SU-DHL-6 (cell line): ENCODE results near the gene KCNG4.

Source experiments
- H2AFZ ChIP-seq: fragments of 200-600 bp; sonication (generic); 2 replicates; pipeline ENCODE4 v1.6.1; 2014; ENCODE audit warnings: low read depth, mild to moderate bottlenecking, moderate library complexity, mixed read lengths, antibody characterized with exemption, low read length; ENCODE audit not compliant: severe bottlenecking
- H3F3A ChIP-seq: fragments of 200-600 bp; shearing (Covaris generic); 2 replicates; pipeline ENCODE4 v1.6.0; 2016; ENCODE audit warnings: antibody characterized with exemption, mild to moderate bottlenecking; ENCODE audit not compliant: insufficient read depth
- H3K27ac ChIP-seq: fragments of 200-600 bp; sonication (generic); 2 replicates; pipeline ENCODE4 v1.5.1; 2016; ENCODE audit warnings: low read depth, mild to moderate bottlenecking, low read length, moderate library complexity, mixed read lengths
- H3K27me3 ChIP-seq: fragments of 200-600 bp; sonication (generic), shearing (Covaris generic); 2 replicates; pipeline ENCODE4 v1.6.0; 2014; ENCODE audit warnings: mild to moderate bottlenecking, low read length
- H3K36me3 ChIP-seq: fragments of 200-600 bp; sonication (generic); 2 replicates; pipeline ENCODE4 v1.6.1; 2014; ENCODE audit warnings: mild to moderate bottlenecking, low read length, mixed read lengths
- H3K4me2 ChIP-seq: fragments of 300-600, 200-600 bp; shearing (Covaris generic), sonication (generic); 2 replicates; pipeline ENCODE4 v1.6.0; 2014; ENCODE audit warnings: low read length, low read depth, mild to moderate bottlenecking; ENCODE audit not compliant: poor library complexity, severe bottlenecking
- H3K4me3 ChIP-seq: fragments of 200-600 bp; sonication (generic); 2 replicates; pipeline ENCODE4 v1.5.1; 2014; ENCODE audit warnings: antibody characterized with exemption, low read length, mild to moderate bottlenecking, mixed read lengths; ENCODE audit not compliant: insufficient read depth, poor library complexity, severe bottlenecking
- H3K79me2 ChIP-seq: fragments of 200-600 bp; sonication (generic); 2 replicates; pipeline ENCODE4 v1.6.1; 2014; ENCODE audit warnings: mild to moderate bottlenecking, low read length, moderate library complexity; ENCODE audit not compliant: insufficient read depth
- H3K9ac ChIP-seq: fragments of 200-600 bp; sonication (generic); 2 replicates; pipeline ENCODE4 v1.7.0; 2014; ENCODE audit warnings: mild to moderate bottlenecking, low read length
- H3K9me2 ChIP-seq: fragments of 200-600 bp; sonication (generic); replicated peaks from 2 replicates; pipeline ENCODE4 v1.6.1; 2014; ENCODE audit warnings: low read length; ENCODE audit not compliant: insufficient read depth
- H3K9me3 ChIP-seq: fragments of 200-600 bp; sonication (generic); 2 replicates; pipeline ENCODE4 v1.6.1; 2014; ENCODE audit warnings: low read length, mixed read lengths; ENCODE audit not compliant: insufficient read depth
- H4K20me1 ChIP-seq: fragments of 200-600 bp; sonication (generic); 2 replicates; pipeline ENCODE4 v1.6.1; 2014; ENCODE audit warnings: low read depth, mild to moderate bottlenecking, antibody characterized with exemption, low read length, moderate library complexity, mixed read lengths
- EZH2phosphoT487 ChIP-seq: fragments of 200-600 bp; sonication (generic), shearing (Covaris generic); conservative IDR thresholded peaks from 2 replicates; pipeline ENCODE4 v1.6.1; 2018; ENCODE audit warnings: mild to moderate bottlenecking, antibody characterized with exemption, low read length, moderate library complexity, mixed read lengths
- TF ChIP-seq, protein P1 (sequence below): fragments of 200-600 bp; sonication (generic); IDR thresholded peaks from one replicate; pipeline ENCODE4 v1.5.1; 2017; ENCODE audit warnings: antibody characterized with exemption, mild to moderate bottlenecking, low read length, moderate library complexity; ENCODE audit not compliant: insufficient read depth, poor library complexity, severe bottlenecking

Gene KCNG4

DNA sequence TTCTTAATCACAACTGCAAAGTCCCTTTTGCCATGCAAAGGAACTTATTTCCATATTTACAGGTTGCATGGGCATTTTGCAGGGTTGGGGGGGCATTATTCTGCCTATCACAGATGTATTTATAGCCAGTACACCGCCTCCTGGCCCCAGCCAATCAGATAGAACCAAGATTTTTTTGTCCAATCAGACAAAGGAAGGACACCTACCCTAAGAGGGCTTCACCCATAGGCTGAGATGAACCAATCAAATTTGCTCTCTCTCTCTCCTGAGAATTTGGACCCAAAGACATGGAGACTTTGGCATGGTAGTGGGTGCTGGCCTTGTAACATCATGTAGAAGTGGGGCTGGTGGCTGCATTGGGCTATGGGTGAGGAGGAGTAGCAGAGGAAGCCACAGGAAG, 3.9 kb upstream of the KCNG4 start:
- no peaks in the 10 kb centered on the region for H3K9me2 ChIP-seq
- H3K36me3 ChIP-seq = no peaks in the 10 kb centered on the region
- H3K79me2 ChIP-seq = no peaks in the 10 kb centered on the region
- no peak overlapping the region for H2AFZ ChIP-seq
- no peak overlapping the region for H3K4me3 ChIP-seq
- no peaks in the 10 kb centered on the region for H3K27me3 ChIP-seq
- no peak overlapping the region for H3K27ac ChIP-seq
- no peak overlapping the region for H3K4me2 ChIP-seq
- H3K9me3 ChIP-seq = no peaks in the 10 kb centered on the region
- no peak overlapping the region for H3K9ac ChIP-seq
- H4K20me1 ChIP-seq = no peaks in the 10 kb centered on the region
- no peaks in the 10 kb centered on the region for H3F3A ChIP-seq
- TF ChIP-seq, protein P1, sequence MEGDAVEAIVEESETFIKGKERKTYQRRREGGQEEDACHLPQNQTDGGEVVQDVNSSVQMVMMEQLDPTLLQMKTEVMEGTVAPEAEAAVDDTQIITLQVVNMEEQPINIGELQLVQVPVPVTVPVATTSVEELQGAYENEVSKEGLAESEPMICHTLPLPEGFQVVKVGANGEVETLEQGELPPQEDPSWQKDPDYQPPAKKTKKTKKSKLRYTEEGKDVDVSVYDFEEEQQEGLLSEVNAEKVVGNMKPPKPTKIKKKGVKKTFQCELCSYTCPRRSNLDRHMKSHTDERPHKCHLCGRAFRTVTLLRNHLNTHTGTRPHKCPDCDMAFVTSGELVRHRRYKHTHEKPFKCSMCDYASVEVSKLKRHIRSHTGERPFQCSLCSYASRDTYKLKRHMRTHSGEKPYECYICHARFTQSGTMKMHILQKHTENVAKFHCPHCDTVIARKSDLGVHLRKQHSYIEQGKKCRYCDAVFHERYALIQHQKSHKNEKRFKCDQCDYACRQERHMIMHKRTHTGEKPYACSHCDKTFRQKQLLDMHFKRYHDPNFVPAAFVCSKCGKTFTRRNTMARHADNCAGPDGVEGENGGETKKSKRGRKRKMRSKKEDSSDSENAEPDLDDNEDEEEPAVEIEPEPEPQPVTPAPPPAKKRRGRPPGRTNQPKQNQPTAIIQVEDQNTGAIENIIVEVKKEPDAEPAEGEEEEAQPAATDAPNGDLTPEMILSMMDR = no peak
- no peak for TF ChIP-seq EZH2phosphoT487

DNA sequence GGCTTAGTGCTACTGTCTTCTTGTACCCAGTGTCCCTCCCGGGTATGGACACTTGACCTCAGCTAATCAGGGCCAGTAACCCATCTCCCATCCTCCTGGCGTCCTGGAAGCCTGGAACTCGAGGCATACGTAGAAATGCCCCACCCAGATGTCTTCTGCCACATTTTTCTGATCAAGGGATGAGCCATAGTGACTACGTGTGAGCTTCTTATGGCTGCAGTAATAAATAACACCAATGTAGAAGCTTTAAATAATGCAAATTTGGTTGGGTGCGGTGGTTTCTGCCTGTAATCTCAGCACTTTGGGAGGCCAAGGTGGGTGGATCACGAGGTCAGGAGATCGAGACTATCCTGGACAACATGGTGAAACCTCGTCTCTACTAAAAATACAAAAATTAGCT, 3.0 kb upstream of the KCNG4 start:
- TF ChIP-seq, protein P1 = no peak
- no peak for TF ChIP-seq EZH2phosphoT487
- H3K4me2 ChIP-seq = no peak overlapping the region
- H3K4me3 ChIP-seq = no peak overlapping the region
- no peak overlapping the region for H3K27ac ChIP-seq
- H3K9ac ChIP-seq = no peak overlapping the region
- no peaks in the 10 kb centered on the region for H3K79me2 ChIP-seq
- no peak overlapping the region for H2AFZ ChIP-seq
- H3K9me2 ChIP-seq = no peaks in the 10 kb centered on the region
- H3K36me3 ChIP-seq = no peaks in the 10 kb centered on the region
- H3F3A ChIP-seq = no peaks in the 10 kb centered on the region
- no peaks in the 10 kb centered on the region for H3K9me3 ChIP-seq
- no peaks in the 10 kb centered on the region for H4K20me1 ChIP-seq
- H3K27me3 ChIP-seq = no peaks in the 10 kb centered on the region

DNA sequence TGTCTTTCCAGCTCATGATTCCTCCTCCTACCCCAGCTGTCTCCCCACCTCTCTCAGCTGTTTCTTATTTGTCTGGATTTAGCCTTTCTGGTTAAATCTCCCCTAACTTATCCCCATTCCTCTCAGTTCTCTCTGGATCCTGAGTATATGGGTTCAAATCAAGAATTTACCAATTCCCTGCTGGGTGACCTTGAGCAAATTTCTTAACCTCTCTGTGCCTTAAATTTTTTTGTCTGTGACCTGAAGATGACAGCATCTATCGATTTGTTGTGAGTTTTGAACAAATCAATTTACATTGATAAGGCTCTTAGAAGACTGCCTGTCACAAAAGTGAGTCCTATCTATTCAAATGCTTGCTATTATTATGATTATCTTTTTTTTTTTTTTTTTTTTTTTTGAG, 2.0 kb upstream of the KCNG4 start:
- H3K79me2 ChIP-seq = no peaks in the 10 kb centered on the region
- H3K36me3 ChIP-seq = no peaks in the 10 kb centered on the region

More for the DNA sequence above, 2.0 kb upstream of the KCNG4 start:
- TF ChIP-seq, protein P1 = no peak
- no peak for TF ChIP-seq EZH2phosphoT487
- H3K4me3 ChIP-seq = no peak overlapping the region
- no peak overlapping the region for H3K27ac ChIP-seq
- no peaks in the 10 kb centered on the region for H3K27me3 ChIP-seq
- H2AFZ ChIP-seq = no peak overlapping the region
- no peaks in the 10 kb centered on the region for H3K9me3 ChIP-seq
- H3K4me2 ChIP-seq = no peak overlapping the region
- no peaks in the 10 kb centered on the region for H4K20me1 ChIP-seq
- H3F3A ChIP-seq = no peaks in the 10 kb centered on the region
- no peak overlapping the region for H3K9ac ChIP-seq
- no peaks in the 10 kb centered on the region for H3K9me2 ChIP-seq
